OCI-LY1 (cell line): ENCODE results near the gene PDK3.

Experiments used
- H2AFZ ChIP-seq: fragments of 200-600 bp; sonication (generic), shearing (Covaris generic); 2 replicates; pipeline ENCODE4 v1.6.0; 2014; ENCODE audit warnings: antibody characterized with exemption, mild to moderate bottlenecking, low read length
- H3F3A ChIP-seq: fragments of 200-600 bp; sonication (generic), shearing (Covaris generic); 2 replicates; pipeline ENCODE4 v1.6.0; 2014; ENCODE audit warnings: mild to moderate bottlenecking, antibody characterized with exemption, low read length, moderate library complexity; ENCODE audit not compliant: insufficient read depth
- H3K27ac ChIP-seq: fragments of 200-600 bp; sonication (generic); 2 replicates; pipeline ENCODE4 v1.5.1; 2014; ENCODE audit warnings: low read length, mixed run types, mild to moderate bottlenecking, low read depth; ENCODE audit not compliant: poor library complexity, severe bottlenecking
- H3K27me3 ChIP-seq: fragments of 200-600 bp; sonication (generic); 2 replicates; pipeline ENCODE4 v1.6.0; 2014; ENCODE audit warnings: antibody characterized with exemption, mild to moderate bottlenecking, low read length, moderate library complexity; ENCODE audit not compliant: insufficient read depth
- H3K36me3 ChIP-seq: fragments of 200-600 bp; sonication (generic); 2 replicates; pipeline ENCODE4 v1.6.1; 2014; ENCODE audit warnings: mild to moderate bottlenecking, antibody characterized with exemption, low read length, moderate library complexity, mixed read lengths; ENCODE audit not compliant: insufficient read depth
- H3K4me1 ChIP-seq: fragments of 200-600 bp; sonication (generic); 2 replicates; pipeline ENCODE4 v1.5.1; 2014; ENCODE audit warnings: mild to moderate bottlenecking, low read length, moderate library complexity; ENCODE audit not compliant: insufficient read depth, severe bottlenecking
- H3K4me2 ChIP-seq: fragments of 200-600 bp; sonication (generic), shearing (Covaris generic); 2 replicates; pipeline ENCODE4 v1.6.1; 2014; ENCODE audit warnings: low read length
- H3K4me3 ChIP-seq: fragments of 200-600 bp; sonication (generic); 2 replicates; pipeline ENCODE4 v1.5.1; 2014; ENCODE audit warnings: low read length, low read depth, mild to moderate bottlenecking, mixed read lengths; ENCODE audit not compliant: poor library complexity, severe bottlenecking
- H3K79me2 ChIP-seq: fragments of 200-600 bp; shearing (Covaris generic); 2 replicates; pipeline ENCODE4 v1.6.1; 2016; ENCODE audit warnings: mixed run types, low read length, mixed read lengths; ENCODE audit not compliant: insufficient read depth
- H3K9ac ChIP-seq: fragments of 200-600 bp; sonication (generic), shearing (Covaris generic); 2 replicates; pipeline ENCODE4 v1.6.1; 2014; ENCODE audit warnings: mild to moderate bottlenecking, low read length, mixed read lengths
- H3K9me2 ChIP-seq: fragments of 200-600 bp; sonication (generic), shearing (Covaris generic); 2 replicates; pipeline ENCODE4 v1.6.1; 2014; ENCODE audit warnings: low read depth, mild to moderate bottlenecking, low read length, mixed read lengths
- H3K9me3 ChIP-seq: fragments of 200-600 bp; shearing (Covaris generic); 2 replicates; pipeline ENCODE4 v1.6.1; 2014; ENCODE audit warnings: low read length, mixed read lengths
- H4K20me1 ChIP-seq: fragments of 200-600 bp; sonication (generic), shearing (Covaris generic); 2 replicates; pipeline ENCODE4 v1.6.0; 2016; ENCODE audit warnings: mild to moderate bottlenecking, low read length; ENCODE audit not compliant: insufficient read depth
- CTCF ChIP-seq: fragments of 200-600 bp; sonication (generic), shearing (Covaris generic); IDR thresholded peaks from 2 replicates; pipeline ENCODE4 v1.5.1; 2017; ENCODE audit warnings: mild to moderate bottlenecking, antibody characterized with exemption, low read length, moderate library complexity, mixed read lengths
- EZH2 ChIP-seq: fragments of 200-600 bp; sonication (generic), shearing (Covaris generic); IDR thresholded peaks from 2 replicates; pipeline ENCODE4 v1.8.0; 2017; ENCODE audit warnings: borderline replicate concordance, mixed run types, mild to moderate bottlenecking, antibody characterized with exemption, low read length, moderate library complexity, mixed read lengths

PDK3 gene

DNA sequence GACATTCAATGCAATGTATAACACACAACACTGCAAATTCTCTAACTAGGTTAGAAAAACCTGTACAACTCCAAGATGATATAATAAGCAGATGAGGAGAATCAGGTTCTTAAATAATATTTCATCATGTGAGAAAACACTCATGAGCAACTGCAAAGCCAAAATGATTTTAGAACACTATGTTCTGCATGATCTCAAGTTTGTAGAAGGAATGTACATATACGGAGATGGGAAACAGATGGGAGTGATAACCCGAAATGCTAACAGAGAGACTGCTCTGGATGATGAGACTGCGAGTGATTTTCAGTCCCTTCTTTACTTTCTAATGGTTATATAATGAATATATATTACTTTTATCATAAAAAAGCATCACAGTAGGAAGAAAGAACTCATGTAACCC, 101.2 kb downstream of the PDK3 start:
- H3K4me3 ChIP-seq: no peak overlapping the region
- no peak overlapping the region for H3K4me2 ChIP-seq
- H2AFZ ChIP-seq: no peak overlapping the region
- no peaks in the 10 kb centered on the region for H3K9me2 ChIP-seq
- no peaks in the 10 kb centered on the region for H3K9me3 ChIP-seq
- H3K27me3 ChIP-seq: no peaks in the 10 kb centered on the region
- TF ChIP-seq CTCF (no peak), EZH2 (no peak)
- H3K4me1 ChIP-seq: no peaks in the 10 kb centered on the region
- no peaks in the 10 kb centered on the region for H4K20me1 ChIP-seq
- no peaks in the 10 kb centered on the region for H3K36me3 ChIP-seq
- H3K79me2 ChIP-seq: no peaks in the 10 kb centered on the region
- H3F3A ChIP-seq: no peaks in the 10 kb centered on the region
- H3K27ac ChIP-seq: no peak overlapping the region
- H3K9ac ChIP-seq: no peak overlapping the region

DNA sequence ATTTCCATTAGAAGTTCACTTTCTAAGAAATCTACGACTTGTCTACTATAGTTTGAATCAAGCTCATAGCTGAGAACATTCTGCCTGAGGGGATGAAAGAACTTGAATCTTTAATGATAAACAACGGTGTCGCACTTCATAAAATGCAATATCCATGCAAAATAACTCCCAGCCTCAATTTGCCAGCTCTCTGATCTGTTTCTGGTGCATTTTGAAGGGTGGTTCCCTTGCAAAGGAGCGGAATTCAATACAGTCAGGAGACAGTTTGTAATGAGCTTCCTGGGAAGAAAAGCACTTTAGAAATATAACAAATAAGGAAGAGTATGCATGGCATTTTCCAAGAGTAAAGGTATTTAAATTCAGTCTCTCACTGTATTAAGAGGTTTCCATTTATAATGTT, 102.1 kb downstream of the PDK3 start:
- no peak overlapping the region for H3K27ac ChIP-seq

GRCh38 chrX:24574743-24575142, 109.7 kb downstream of the PDK3 start:
- Histone ChIP-seq H3K4me3 (no peak overlapping the region), H3K36me3 (no peaks in the 10 kb centered on the region), H4K20me1 (no peaks in the 10 kb centered on the region), H3K9me2 (no peaks in the 10 kb centered on the region), H3K27me3 (no peaks in the 10 kb centered on the region), H3K9ac (no peak overlapping the region), H3K9me3 (no peaks in the 10 kb centered on the region), H3K79me2 (no peaks in the 10 kb centered on the region), H3K4me1 (no peaks in the 10 kb centered on the region), H3K4me2 (no peak overlapping the region), H3K27ac (no peak overlapping the region), H2AFZ (no peak overlapping the region), H3F3A (no peaks in the 10 kb centered on the region)
- TF ChIP-seq EZH2 (no peak), CTCF (no peak)

More for the DNA sequence above, 102.1 kb downstream of the PDK3 start:
- no peaks in the 10 kb centered on the region for H3K27me3 ChIP-seq
- no peaks in the 10 kb centered on the region for H3K36me3 ChIP-seq
- no peaks in the 10 kb centered on the region for H3K9me3 ChIP-seq
- H3F3A ChIP-seq: no peaks in the 10 kb centered on the region
- TF ChIP-seq CTCF: no peak
- TF ChIP-seq EZH2: no peak
- no peak overlapping the region for H3K9ac ChIP-seq
- no peak overlapping the region for H2AFZ ChIP-seq
- H3K4me3 ChIP-seq: no peak overlapping the region
- no peaks in the 10 kb centered on the region for H3K79me2 ChIP-seq
- H3K9me2 ChIP-seq: no peaks in the 10 kb centered on the region
- no peak overlapping the region for H3K4me2 ChIP-seq
- H4K20me1 ChIP-seq: no peaks in the 10 kb centered on the region
- no peaks in the 10 kb centered on the region for H3K4me1 ChIP-seq
